D341Med (cell line): ENCODE results near the gene H6PD.

Source experiments
- DNase-seq: peaks from one replicate; pipeline ENCODE4 v3.0.0; 2012; ENCODE audit warnings: low spot score

The H6PD gene

GRCh38 chr1:9240914-9241820 is 6.6 kb downstream of the H6PD start:
- DNase-seq, result no peak

- DNase-seq, result no peak
These were observed 7.3 kb downstream of the H6PD start for GRCh38 chr1:9241891-9242290.

GRCh38 chr1:9242338-9242969 is 7.9 kb downstream of the H6PD start:
- no peak for DNase-seq

GRCh38 chr1:9243066-9243739 is 8.6 kb downstream of the H6PD start:
- no peak for DNase-seq

GRCh38 chr1:9244501-9245229 is 10.1 kb downstream of the H6PD start:
- DNase-seq, result no peak

GRCh38 chr1:9245230-9245619 is 10.7 kb downstream of the H6PD start:
- no peak for DNase-seq

- DNase-seq, result no peak
These were observed 11.1 kb downstream of the H6PD start for GRCh38 chr1:9245661-9246060.

- no peak for DNase-seq
These were observed 11.6 kb downstream of the H6PD start for GRCh38 chr1:9246215-9246614.

- no peak for DNase-seq
These were observed 12.5 kb downstream of the H6PD start for GRCh38 chr1:9246841-9247785.

- DNase-seq, result no peak
These were observed 13.3 kb downstream of the H6PD start for GRCh38 chr1:9247894-9248293.

GRCh38 chr1:9248341-9249262 is 14.0 kb downstream of the H6PD start:
- DNase-seq, result no peak

- DNase-seq, result no peak
These were observed 14.6 kb downstream of the H6PD start for GRCh38 chr1:9249263-9249533.

- DNase-seq, result peak; percentile 76
These were observed 15.2 kb downstream of the H6PD start for GRCh38 chr1:9249534-9250410.

GRCh38 chr1:9250411-9251381 is 16.1 kb downstream of the H6PD start:
- DNase-seq, result no peak

- no peak for DNase-seq
These were observed 16.9 kb downstream of the H6PD start for GRCh38 chr1:9251501-9251900.

GRCh38 chr1:9253004-9253403 is 18.4 kb downstream of the H6PD start:
- DNase-seq, result no peak

GRCh38 chr1:9253453-9254105 is 19.0 kb downstream of the H6PD start:
- DNase-seq, result no peak

- DNase-seq, result no peak
These were observed 21.8 kb downstream of the H6PD start for GRCh38 chr1:9256332-9256731.
